Liver (tissue), 9 donors: ENCODE measurements around the gene SECISBP2L. TPM values are rescaled to one million over a fixed set of nuclear protein-coding genes. Genes with fewer than 3 reads are reported as not detected.

ENCODE experiments used
- DNase-seq: peaks from one replicate; pipeline ENCODE4 v3.0.0-alpha.2; 2017; ENCODE audit warnings: low spot score
- H3K27ac ChIP-seq, 2 donors: one replicate each; pipeline ENCODE4 v1.7.0; 2013; ENCODE audit warnings: inconsistent platforms in 2 of 2, low read length in 2 of 2, control low read depth in 1 of 2, low read depth in 1 of 2, mild to moderate bottlenecking in 1 of 2
- H3K27me3 ChIP-seq, 4 donors: one replicate each; pipeline versions ENCODE4 v1.6.1 to v1.7.0; 2013; ENCODE audit warnings: low read length in 3 of 4, inconsistent platforms in 1 of 4, mild to moderate bottlenecking in 1 of 4, moderate library complexity in 1 of 4; ENCODE audit not compliant: control insufficient read depth in 4 of 4, insufficient read depth in 4 of 4
- H3K36me3 ChIP-seq, 4 donors: one replicate each; pipeline versions ENCODE4 v1.6.1 to v1.7.0; 2013; ENCODE audit warnings: low read length in 3 of 4, mild to moderate bottlenecking in 3 of 4, low read depth in 1 of 4, moderate library complexity in 1 of 4; ENCODE audit not compliant: control insufficient read depth in 4 of 4, insufficient read depth in 3 of 4
- H3K4me1 ChIP-seq, 4 donors: one replicate each; pipeline versions ENCODE4 v1.6.1 to v1.7.0; 2013; ENCODE audit warnings: low read length in 3 of 4, mild to moderate bottlenecking in 3 of 4, moderate library complexity in 1 of 4; ENCODE audit not compliant: control insufficient read depth in 4 of 4, insufficient read depth in 4 of 4
- H3K4me3 ChIP-seq, 3 donors: one replicate each; pipeline versions ENCODE4 v1.6.1 to v1.7.0; 2013; ENCODE audit warnings: low read length in 3 of 3, control low read depth in 1 of 3, low read depth in 1 of 3, mild to moderate bottlenecking in 1 of 3
- H3K9ac ChIP-seq, 2 donors: one replicate each; pipeline ENCODE4 v1.7.0; 2013; ENCODE audit warnings: low read length in 2 of 2, mild to moderate bottlenecking in 2 of 2, moderate library complexity in 2 of 2, control low read depth in 1 of 2, low read depth in 1 of 2
- H3K9me3 ChIP-seq, 4 donors: one replicate each; pipeline versions ENCODE4 v1.6.1 to v1.7.0; 2013; ENCODE audit warnings: low read length in 3 of 4; ENCODE audit not compliant: control insufficient read depth in 4 of 4
- FOXA1 ChIP-seq: IDR thresholded peaks from 2 replicates; pipeline ENCODE4 v1.6.1; 2016; ENCODE audit warnings: antibody characterized with exemption
- FOXA2 ChIP-seq: IDR thresholded peaks from 2 replicates; pipeline ENCODE4 v1.6.1; 2016; ENCODE audit warnings: antibody characterized with exemption
- GABPA ChIP-seq, 2 donors: IDR thresholded peaks in 1 of 2; conservative IDR thresholded peaks in 1 of 2; 2 replicates each; pipeline ENCODE4 v1.6.1; 2016; ENCODE audit warnings: antibody characterized with exemption in 2 of 2, mild to moderate bottlenecking in 1 of 2, moderate library complexity in 1 of 2
- HNF4A ChIP-seq, 2 donors: conservative IDR thresholded peaks; 2 replicates each; pipeline ENCODE4 v1.6.1; 2016; ENCODE audit warnings: antibody characterized with exemption in 2 of 2, mild to moderate bottlenecking in 2 of 2
- JUND ChIP-seq, 2 donors: IDR thresholded peaks; 2 replicates each; pipeline ENCODE4 v1.6.1; 2016; ENCODE audit warnings: antibody characterized with exemption in 2 of 2
- NR2F2 ChIP-seq: IDR thresholded peaks from 2 replicates; pipeline ENCODE4 v1.6.1; 2016; ENCODE audit warnings: antibody characterized with exemption
- RAD21 ChIP-seq, 2 donors: IDR thresholded peaks; 2 replicates each; pipeline ENCODE4 v1.6.1; 2016; ENCODE audit warnings: antibody characterized with exemption in 2 of 2, mild to moderate bottlenecking in 2 of 2
- SP1 ChIP-seq: IDR thresholded peaks from 2 replicates; pipeline ENCODE4 v1.6.1; 2018; ENCODE audit warnings: antibody characterized with exemption, mild to moderate bottlenecking
- TAF1 ChIP-seq: conservative IDR thresholded peaks from 2 replicates; pipeline ENCODE4 v1.6.1; 2016; ENCODE audit warnings: antibody characterized with exemption, mild to moderate bottlenecking
- whole genome bisulfite sequencing: extraction: QIAGEN DNeasy Blood & Tissue Kit; methylation state at CpG from one replicate; pipeline ENCODE4 v1.1.7; 2013; 5-methylcytosine and 5-hydroxymethylcytosine counted together
- polyA plus RNA-seq, 2 donors: library from polyadenylated mRNA; stranded (reverse) in 1 of 2; unstranded in 1 of 2; fragments of 200-250 nt in 1 of 2; fragments of >200 nt in 1 of 2; fragmentation: Nextera tagmentation in 1 of 2; extraction: Ambion mirVana in 1 of 2; gene quantifications; one replicate each; pipeline versions ENCODE4 v1.2.1 to v1.2.3, GENCODE V29; 2013 to 2015
- total RNA-seq, 2 donors: library from RNA; depleted of rRNA; stranded (reverse); fragments of >200 nt; gene quantifications; one replicate each; pipeline ENCODE4 v1.2.3, GENCODE V29; 2014
- TF ChIP-seq, protein P1 (sequence below): IDR thresholded peaks from 2 replicates; pipeline ENCODE4 v1.6.1; 2016; ENCODE audit warnings: antibody characterized with exemption
- TF ChIP-seq, protein P2 (sequence below): IDR thresholded peaks from 2 replicates; pipeline ENCODE4 v1.6.1; 2016; ENCODE audit warnings: antibody characterized with exemption
- TF ChIP-seq, protein P3 (sequence below): IDR thresholded peaks from 2 replicates; pipeline ENCODE4 v1.6.1; 2016; ENCODE audit warnings: antibody characterized with exemption
- TF ChIP-seq, protein P4 (sequence below): IDR thresholded peaks from 2 replicates; pipeline ENCODE4 v1.6.1; 2016; ENCODE audit warnings: antibody characterized with exemption, mild to moderate bottlenecking
- TF ChIP-seq, protein P5 (sequence below): fragments of 150-350 bp; IDR thresholded peaks from 2 replicates; pipeline ENCODE4 v1.5.1; 2017; ENCODE audit warnings: improper control_type of control experiment, low read depth, low read length; ENCODE audit not compliant: missing input control
- donor health status: healthy.
- donor health status: healthy.
- donor health status: healthy.
- donor health status: healthy.
- donor health status: healthy.

SECISBP2L gene
- total and polyA plus RNA-seq, 4 donors: 5.7 to 15.7 (median 14.3) TPM

DNA sequence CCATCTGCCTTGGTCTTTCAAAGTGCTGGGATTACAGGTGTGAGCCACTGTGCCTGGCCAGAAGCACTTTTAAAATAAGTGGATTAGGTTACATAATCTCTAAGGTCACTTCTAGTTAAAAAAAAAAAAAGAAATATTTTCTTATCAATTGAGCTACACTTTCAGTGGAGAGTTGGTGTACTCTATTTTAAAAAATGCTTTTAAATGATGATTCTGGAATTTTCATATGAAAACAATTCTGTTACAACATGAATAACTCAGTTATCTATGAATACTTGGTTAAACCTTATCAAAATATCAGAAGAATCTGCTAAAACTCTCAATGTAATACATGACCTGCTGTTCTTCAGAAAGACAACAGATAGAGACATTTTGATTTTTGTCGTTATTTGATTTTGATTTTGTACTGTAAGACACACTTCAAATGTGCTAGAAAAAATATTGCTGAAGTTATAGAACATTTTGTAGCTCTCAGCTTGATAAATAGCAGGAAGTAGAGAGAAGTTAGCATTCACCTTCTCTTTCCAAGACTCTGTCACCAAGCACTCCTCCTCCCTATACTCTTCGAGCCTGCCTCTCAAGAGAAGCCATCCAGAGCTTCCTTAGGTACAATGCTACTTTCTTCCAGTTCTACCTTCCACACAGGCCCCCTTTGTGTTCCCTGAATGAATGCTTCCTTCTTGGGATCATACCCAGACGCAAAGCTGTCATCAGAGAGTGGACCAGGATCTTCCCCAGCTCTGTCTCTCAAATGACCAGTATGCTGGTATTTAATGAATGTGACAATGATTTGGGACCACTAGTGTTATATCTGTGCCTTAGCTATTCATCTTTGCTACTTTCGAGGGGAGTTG lies 47.2 kb upstream of the SECISBP2L start:
- Histone ChIP-seq H3K27me3 (no peaks in the 10 kb centered on the region), H3K4me1 (peaks cover 0 to 2% (median 0%) of the 10 kb centered on the region in 4 donors), H3K36me3 (no peaks in the 10 kb centered on the region), H3K9me3 (no peaks in the 10 kb centered on the region), H3K9ac (no peak overlapping the region), H3K27ac (no peak overlapping the region), H3K4me3 (no peak overlapping the region)
- WGBS: 93% methylated on average over 4 of the region's 4 CpGs
- no peak for DNase-seq
- TF ChIP-seq NR2F2 (no peak), TAF1 (no peak), SP1 (no peak), HNF4A (conservative IDR thresholded peaks at IDR 0.05) (no peak), FOXA2 (no peak), RAD21 (IDR thresholded peaks at IDR 0.05) (no peak), JUND (IDR thresholded peaks at IDR 0.05) (no peak)
- TF ChIP-seq, protein P1, sequence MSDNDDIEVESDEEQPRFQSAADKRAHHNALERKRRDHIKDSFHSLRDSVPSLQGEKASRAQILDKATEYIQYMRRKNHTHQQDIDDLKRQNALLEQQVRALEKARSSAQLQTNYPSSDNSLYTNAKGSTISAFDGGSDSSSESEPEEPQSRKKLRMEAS: no peak
- TF ChIP-seq, protein P2, sequence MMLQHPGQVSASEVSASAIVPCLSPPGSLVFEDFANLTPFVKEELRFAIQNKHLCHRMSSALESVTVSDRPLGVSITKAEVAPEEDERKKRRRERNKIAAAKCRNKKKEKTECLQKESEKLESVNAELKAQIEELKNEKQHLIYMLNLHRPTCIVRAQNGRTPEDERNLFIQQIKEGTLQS: no peak
- TF ChIP-seq, protein P3, sequence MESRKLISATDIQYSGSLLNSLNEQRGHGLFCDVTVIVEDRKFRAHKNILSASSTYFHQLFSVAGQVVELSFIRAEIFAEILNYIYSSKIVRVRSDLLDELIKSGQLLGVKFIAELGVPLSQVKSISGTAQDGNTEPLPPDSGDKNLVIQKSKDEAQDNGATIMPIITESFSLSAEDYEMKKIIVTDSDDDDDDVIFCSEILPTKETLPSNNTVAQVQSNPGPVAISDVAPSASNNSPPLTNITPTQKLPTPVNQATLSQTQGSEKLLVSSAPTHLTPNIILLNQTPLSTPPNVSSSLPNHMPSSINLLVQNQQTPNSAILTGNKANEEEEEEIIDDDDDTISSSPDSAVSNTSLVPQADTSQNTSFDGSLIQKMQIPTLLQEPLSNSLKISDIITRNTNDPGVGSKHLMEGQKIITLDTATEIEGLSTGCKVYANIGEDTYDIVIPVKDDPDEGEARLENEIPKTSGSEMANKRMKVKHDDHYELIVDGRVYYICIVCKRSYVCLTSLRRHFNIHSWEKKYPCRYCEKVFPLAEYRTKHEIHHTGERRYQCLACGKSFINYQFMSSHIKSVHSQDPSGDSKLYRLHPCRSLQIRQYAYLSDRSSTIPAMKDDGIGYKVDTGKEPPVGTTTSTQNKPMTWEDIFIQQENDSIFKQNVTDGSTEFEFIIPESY: no peak
- TF ChIP-seq, protein P4, sequence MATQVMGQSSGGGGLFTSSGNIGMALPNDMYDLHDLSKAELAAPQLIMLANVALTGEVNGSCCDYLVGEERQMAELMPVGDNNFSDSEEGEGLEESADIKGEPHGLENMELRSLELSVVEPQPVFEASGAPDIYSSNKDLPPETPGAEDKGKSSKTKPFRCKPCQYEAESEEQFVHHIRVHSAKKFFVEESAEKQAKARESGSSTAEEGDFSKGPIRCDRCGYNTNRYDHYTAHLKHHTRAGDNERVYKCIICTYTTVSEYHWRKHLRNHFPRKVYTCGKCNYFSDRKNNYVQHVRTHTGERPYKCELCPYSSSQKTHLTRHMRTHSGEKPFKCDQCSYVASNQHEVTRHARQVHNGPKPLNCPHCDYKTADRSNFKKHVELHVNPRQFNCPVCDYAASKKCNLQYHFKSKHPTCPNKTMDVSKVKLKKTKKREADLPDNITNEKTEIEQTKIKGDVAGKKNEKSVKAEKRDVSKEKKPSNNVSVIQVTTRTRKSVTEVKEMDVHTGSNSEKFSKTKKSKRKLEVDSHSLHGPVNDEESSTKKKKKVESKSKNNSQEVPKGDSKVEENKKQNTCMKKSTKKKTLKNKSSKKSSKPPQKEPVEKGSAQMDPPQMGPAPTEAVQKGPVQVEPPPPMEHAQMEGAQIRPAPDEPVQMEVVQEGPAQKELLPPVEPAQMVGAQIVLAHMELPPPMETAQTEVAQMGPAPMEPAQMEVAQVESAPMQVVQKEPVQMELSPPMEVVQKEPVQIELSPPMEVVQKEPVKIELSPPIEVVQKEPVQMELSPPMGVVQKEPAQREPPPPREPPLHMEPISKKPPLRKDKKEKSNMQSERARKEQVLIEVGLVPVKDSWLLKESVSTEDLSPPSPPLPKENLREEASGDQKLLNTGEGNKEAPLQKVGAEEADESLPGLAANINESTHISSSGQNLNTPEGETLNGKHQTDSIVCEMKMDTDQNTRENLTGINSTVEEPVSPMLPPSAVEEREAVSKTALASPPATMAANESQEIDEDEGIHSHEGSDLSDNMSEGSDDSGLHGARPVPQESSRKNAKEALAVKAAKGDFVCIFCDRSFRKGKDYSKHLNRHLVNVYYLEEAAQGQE: no peak

DNA sequence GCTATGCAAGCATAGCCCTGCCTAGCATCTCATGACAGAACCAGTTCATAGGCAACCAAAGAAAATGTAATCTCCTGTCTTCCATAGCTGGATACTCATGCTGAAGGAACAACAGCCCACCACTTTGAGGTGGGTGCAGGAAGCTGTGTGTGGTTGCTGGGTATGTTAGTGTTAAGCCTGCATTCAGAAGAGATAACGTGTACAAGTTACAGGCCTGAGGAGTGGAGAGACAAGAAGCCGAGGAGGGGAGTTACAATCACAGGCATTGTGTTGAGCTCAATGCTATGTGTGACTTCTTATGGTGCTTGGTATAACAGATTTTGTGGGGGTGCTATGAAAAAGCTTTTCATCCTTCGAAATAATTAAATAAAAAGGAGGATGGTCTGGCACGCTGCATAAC lies 42.8 kb upstream of the SECISBP2L start:
- TF ChIP-seq GABPA (IDR thresholded peaks at IDR 0.05 in 1 of 2, conservative IDR thresholded peaks at IDR 0.05 in 1 of 2) (no peak), FOXA1 (no peak), NR2F2 (no peak)
- TF ChIP-seq, protein P5, sequence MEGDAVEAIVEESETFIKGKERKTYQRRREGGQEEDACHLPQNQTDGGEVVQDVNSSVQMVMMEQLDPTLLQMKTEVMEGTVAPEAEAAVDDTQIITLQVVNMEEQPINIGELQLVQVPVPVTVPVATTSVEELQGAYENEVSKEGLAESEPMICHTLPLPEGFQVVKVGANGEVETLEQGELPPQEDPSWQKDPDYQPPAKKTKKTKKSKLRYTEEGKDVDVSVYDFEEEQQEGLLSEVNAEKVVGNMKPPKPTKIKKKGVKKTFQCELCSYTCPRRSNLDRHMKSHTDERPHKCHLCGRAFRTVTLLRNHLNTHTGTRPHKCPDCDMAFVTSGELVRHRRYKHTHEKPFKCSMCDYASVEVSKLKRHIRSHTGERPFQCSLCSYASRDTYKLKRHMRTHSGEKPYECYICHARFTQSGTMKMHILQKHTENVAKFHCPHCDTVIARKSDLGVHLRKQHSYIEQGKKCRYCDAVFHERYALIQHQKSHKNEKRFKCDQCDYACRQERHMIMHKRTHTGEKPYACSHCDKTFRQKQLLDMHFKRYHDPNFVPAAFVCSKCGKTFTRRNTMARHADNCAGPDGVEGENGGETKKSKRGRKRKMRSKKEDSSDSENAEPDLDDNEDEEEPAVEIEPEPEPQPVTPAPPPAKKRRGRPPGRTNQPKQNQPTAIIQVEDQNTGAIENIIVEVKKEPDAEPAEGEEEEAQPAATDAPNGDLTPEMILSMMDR: no peak
- TF ChIP-seq, protein P4: no peak
- Histone ChIP-seq H3K4me1 (peaks cover 0 to 7% (median 2%) of the 10 kb centered on the region in 4 donors), H3K27me3 (no peaks in the 10 kb centered on the region), H3K9ac (no peak overlapping the region), H3K4me3 (no peak overlapping the region), H3K36me3 (no peaks in the 10 kb centered on the region), H3K9me3 (no peaks in the 10 kb centered on the region), H3K27ac (no peak overlapping the region)
- WGBS: 89% methylated on average over 4 of the region's 4 CpGs
- DNase-seq: no peak
